Non-pigmented ciliary epithelial cell (primary cell): ENCODE results near the gene HELZ.
"Not testable (repeated sequence)": the region's sequence is repeated elsewhere in the genome, so short reads cannot be mapped to it uniquely, and the experiment has no call there.

Experiments used
- DNase-seq: peaks from one replicate; pipeline ENCODE4 v3.0.0-alpha.2; 2010; ENCODE audit warnings: low read depth

Gene HELZ

GRCh38 chr17:67245073-67245693 lies at the start of gene HELZ:
Gene HELZ, minus strand, starts transcription at chr17:67245196. Its CDS starts 26,392 bp downstream, at chr17:67218804.
- no peak for DNase-seq

- no peak for DNase-seq
Measured at GRCh38 chr17:67293251-67294203, 48.5 kb upstream of the HELZ start.

- no peak for DNase-seq
Measured at GRCh38 chr17:67290711-67291291, 45.8 kb upstream of the HELZ start.

GRCh38 chr17:67290244-67290643 lies 45.2 kb upstream of the HELZ start:
- no peak for DNase-seq

GRCh38 chr17:67289181-67289876 lies 44.3 kb upstream of the HELZ start:
- DNase-seq: no peak

- DNase-seq: not testable (repeated sequence)
Measured at GRCh38 chr17:67286826-67287225, 41.8 kb upstream of the HELZ start.

GRCh38 chr17:67285360-67285759 lies 40.4 kb upstream of the HELZ start:
- DNase-seq: no peak

GRCh38 chr17:67283731-67284516 lies 38.9 kb upstream of the HELZ start:
- DNase-seq: no peak

GRCh38 chr17:67281743-67282142 lies 36.7 kb upstream of the HELZ start:
- no peak for DNase-seq

GRCh38 chr17:67281053-67281452 lies 36.1 kb upstream of the HELZ start:
- DNase-seq: no peak

GRCh38 chr17:67280279-67280678 lies 35.3 kb upstream of the HELZ start:
- no peak for DNase-seq

GRCh38 chr17:67279115-67279514 lies 34.1 kb upstream of the HELZ start:
- DNase-seq: no peak

GRCh38 chr17:67278363-67278762 lies 33.4 kb upstream of the HELZ start:
- no peak for DNase-seq

GRCh38 chr17:67276075-67276474 lies 31.1 kb upstream of the HELZ start:
- no peak for DNase-seq

- no peak for DNase-seq
Measured at GRCh38 chr17:67274466-67274865, 29.5 kb upstream of the HELZ start.

GRCh38 chr17:67273900-67274299 lies 28.9 kb upstream of the HELZ start:
- DNase-seq: no peak

- no peak for DNase-seq
Measured at GRCh38 chr17:67272312-67273047, 27.5 kb upstream of the HELZ start.

- not testable (repeated sequence) for DNase-seq
Measured at GRCh38 chr17:67271187-67271586, 26.2 kb upstream of the HELZ start.

GRCh38 chr17:67270416-67270815 lies 25.4 kb upstream of the HELZ start:
- DNase-seq: no peak

- no peak for DNase-seq
Measured at GRCh38 chr17:67266496-67266895, 21.5 kb upstream of the HELZ start.
